ENCODE results near the gene NRAP.

DNA sequence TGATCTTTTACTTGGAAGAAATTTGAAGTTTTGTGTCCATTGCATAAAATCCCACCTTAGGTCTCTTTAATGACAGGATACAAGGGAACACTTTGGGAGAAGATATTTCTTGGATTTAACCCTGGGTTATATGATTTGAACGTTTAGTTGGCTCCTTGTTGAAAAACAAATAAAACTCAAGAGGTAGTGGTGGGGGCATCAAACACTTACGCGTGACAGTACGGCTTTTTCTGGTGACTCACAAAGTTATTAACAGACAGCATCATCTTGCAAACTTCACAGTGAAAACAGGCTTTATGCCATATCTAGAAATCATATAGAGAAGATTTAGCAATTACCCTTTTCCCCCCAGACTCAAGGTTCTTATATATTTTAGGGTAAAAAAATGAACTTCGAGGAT lies 699 bp downstream of the NRAP start:
- TF ChIP-seq, protein P1, sequence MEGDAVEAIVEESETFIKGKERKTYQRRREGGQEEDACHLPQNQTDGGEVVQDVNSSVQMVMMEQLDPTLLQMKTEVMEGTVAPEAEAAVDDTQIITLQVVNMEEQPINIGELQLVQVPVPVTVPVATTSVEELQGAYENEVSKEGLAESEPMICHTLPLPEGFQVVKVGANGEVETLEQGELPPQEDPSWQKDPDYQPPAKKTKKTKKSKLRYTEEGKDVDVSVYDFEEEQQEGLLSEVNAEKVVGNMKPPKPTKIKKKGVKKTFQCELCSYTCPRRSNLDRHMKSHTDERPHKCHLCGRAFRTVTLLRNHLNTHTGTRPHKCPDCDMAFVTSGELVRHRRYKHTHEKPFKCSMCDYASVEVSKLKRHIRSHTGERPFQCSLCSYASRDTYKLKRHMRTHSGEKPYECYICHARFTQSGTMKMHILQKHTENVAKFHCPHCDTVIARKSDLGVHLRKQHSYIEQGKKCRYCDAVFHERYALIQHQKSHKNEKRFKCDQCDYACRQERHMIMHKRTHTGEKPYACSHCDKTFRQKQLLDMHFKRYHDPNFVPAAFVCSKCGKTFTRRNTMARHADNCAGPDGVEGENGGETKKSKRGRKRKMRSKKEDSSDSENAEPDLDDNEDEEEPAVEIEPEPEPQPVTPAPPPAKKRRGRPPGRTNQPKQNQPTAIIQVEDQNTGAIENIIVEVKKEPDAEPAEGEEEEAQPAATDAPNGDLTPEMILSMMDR (IDR thresholded peaks at IDR 0.05) = no peak
- TF ChIP-seq POLR2A (IDR thresholded peaks at IDR 0.05) = no peak
